NCI-H2081 (cell line): Measurements from ENCODE around the gene ALG6.
"Not testable (repeated sequence)": the region's sequence is repeated elsewhere in the genome, so short reads cannot be mapped to it uniquely, and the experiment has no call there.

Experiments used
- DNase-seq, 2 experiments: peaks; one replicate each; lab custom pipeline; 2025; lab: John Stamatoyannopoulos, UW

The ALG6 gene

DNA sequence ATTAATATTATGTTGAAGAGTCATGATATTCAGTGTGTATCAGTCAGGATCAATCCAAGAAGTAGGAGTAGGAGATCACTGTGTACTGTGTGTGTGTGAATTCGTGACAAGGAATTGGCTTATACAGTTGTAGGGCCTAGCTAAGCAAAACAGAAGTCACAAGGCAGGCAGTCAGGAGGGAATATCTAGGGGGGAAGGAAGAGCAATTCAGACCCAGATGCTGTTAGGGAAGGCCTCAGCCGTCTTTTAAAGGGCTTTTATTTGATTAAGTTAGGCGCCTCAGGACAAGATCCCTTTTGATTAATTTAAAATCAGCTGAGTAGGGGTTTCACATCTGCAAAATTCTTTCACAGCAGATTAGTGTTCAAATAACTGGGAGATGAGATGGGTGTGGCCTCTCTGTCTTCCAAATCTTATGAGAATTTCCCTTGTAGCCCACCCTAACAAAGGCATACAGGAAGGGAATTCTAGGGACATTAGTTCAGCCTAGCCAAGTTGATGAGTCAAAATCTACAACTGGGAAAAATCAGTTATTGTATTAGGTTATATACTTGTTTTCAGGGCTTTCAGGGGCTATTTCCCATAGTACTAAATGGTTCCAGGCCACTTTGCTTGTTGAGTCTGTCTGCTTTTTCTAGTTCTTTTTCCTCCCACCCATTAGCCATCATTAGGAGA, 47.4 kb downstream of the ALG6 start:
- no peak for DNase-seq

DNA sequence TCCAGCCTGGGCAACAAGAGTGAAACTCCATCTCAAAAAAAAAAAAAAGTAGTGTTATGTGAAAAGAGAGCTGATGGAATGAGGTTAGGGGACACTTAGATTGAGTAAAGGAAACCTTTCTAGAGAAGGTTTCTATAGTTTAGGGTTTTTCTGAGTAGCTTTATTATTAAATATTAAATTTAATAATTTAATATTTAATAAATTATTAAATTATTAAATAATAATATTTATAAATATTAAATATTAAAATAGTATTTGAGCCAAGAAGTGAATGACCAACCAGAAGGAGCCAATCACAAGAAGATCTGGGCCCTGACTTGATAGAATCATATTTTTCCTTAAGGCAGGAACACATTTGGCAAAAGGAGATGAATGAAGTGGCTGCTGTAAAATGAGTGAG, 50.7 kb downstream of the ALG6 start:
- no peak for DNase-seq

DNA sequence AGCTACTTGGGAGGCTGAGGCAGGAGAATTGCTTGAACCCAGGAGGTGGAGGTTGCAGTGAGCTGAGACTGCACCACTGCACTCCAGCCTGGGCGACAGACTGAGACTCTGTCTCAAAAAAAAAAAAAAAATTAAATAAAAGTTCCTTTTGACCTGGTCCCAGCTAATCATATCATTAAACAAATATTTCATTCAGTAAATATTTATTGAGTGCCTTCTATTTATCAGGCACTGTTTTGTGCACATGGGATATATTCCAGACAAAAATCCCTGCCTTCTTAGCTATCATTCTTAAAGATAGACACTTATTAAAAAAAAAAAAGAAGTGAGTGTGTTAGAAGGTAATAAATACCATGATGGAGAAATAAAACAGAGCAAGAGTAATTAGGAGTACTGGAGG, 53.3 kb downstream of the ALG6 start:
- not testable (repeated sequence) for DNase-seq

DNA sequence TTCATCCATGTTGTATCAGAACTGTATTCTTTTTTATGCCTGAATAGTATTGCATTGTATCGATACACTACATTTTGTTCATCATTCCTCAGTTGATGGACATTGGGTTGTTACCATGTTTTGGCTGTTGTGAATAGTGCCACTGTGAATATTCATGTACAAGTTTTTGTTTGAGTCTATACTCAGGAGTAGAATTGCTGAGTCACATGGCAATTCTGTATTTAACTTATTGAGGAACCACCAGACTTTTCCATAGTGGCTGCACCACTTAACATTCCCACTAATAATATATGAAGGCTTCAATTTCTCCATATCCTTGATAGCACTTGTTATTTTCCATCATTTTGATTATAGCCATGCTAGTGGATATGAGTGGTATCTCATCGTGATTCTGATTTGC, 56.2 kb downstream of the ALG6 start:
- no peak for DNase-seq

DNA sequence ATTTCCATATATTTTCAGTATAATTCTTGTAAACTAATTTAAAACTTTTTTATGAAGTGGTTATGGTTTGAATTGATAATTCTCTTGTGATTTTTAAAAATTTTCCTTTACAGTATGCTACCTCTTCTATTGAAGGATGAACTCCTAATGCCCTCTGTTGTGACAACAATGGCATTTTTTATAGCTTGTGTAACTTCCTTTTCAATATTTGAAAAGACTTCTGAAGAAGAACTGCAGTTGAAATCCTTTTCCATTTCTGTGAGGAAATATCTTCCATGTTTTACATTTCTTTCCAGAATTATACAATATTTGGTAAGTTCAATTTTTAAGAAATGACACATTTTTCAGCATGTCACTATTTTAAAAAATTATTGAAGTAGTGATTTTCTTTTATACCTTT, 61.4 kb downstream of the ALG6 start:
- DNase-seq = no peak

DNA sequence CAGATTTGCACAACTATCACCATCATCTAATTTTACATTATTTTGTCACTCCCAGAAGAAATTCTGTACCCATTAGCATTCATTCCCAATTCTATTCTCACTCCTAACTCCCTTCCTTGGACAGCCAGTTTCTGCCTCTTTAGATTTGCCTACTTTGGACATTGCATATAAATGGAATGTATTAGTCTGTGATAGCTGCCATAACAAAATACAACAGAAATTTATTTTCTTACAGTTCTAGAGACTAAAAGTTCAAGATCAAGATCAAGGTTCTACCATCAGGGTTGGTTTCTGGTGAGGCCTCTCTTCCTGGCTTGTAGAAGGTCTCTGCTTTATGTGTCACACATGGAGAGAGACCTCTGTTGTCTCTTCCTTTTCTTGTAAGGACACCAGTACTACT, 61.9 kb downstream of the ALG6 start:
- no peak for DNase-seq

DNA sequence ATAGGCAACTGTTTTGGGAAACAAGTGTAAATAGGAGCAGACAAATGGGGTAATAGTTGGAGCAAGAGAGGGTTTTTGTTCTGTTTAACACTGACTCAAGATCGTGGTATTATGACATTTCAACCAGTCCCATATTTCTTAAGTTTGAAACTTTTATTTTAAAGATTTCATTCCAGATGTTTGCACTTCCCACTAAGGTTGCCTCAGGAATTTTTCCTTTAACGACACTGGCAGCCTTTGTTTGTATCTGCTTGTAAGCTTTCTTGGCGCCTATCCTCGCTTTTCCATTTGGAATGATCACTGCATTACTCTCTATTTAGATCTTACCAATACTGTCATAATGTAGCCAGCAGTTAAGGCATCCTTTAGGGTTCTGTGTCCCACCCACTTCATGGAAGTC, 67.7 kb downstream of the ALG6 start:
- DNase-seq = no peak

DNA sequence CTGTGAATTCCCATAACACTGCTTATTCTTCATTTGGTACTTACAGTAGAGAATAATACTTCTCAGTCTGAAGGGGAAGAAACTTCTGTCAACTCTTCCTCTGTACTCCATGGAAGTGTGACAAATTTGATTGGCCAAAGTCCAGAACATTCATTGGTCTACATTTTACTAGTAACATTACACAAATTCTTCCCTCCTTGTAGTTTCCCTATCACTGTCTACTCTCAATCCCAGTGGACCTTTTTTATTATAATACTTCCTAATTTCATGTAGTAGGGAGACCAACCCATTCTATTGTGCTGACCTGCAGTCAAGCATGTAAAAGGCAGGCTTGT, 74.7 kb downstream of the ALG6 start:
- DNase-seq = no peak

DNA sequence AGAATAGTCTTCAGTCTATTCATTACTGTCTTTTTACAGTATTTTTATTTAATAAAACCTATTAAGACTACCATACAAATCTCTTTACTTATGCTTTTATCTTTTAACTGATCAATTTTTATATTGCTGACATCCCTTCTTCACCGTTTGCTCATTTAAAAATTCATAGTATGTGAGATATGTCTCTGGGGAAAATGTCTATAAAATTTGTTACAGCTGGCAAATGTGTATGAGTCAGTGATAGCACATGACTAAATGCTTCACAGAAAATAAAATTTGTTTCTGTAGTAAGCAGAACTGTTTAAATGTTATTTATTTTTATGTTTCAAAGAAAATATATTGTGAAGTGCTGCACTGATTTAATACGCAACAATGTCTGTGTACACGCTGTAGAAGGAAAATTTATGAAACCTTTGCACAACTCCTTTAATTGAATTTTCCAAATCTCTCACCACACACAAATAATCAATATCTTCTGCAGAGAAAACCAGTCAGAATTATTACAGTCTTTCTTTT, 81.4 kb downstream of the ALG6 start:
- no peak for DNase-seq

DNA sequence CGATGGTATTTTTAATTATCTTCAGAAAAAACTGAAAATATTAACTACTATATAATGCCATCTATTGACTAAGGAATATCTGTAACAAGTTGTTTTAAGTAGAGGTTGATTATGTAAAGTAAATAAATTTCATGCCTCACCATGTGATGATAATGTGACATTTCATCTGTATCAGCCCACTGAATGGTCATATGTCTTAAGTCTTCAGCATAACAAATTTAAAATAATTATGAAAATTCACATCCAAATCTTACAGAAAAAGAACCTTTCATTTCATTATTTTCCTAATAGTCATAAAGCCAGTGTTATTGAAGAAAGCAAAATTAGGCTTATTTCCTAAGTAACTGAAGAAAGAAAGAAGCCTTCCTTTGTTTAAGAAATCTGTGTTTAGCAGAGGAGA, 83.0 kb downstream of the ALG6 start:
- DNase-seq = no peak

DNA sequence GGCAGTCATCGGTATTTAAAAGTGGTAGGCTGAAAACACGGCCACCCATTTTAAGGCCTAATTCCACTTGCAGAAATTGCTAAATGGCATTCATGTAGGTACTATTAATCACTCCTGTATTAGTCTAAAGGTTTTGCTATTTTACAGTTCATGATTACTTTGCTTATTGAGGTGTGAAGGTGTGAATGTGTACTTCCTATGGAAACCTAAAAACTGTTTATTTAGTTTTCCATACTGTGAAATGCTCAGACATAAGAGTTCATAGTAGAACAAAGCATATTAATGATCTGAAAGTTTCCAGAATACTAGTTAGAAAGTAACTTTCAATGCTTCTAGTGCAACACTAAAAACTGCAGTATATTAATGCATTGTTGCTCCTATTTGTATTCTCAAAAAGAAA, 85.8 kb downstream of the ALG6 start:
- DNase-seq = no peak

DNA sequence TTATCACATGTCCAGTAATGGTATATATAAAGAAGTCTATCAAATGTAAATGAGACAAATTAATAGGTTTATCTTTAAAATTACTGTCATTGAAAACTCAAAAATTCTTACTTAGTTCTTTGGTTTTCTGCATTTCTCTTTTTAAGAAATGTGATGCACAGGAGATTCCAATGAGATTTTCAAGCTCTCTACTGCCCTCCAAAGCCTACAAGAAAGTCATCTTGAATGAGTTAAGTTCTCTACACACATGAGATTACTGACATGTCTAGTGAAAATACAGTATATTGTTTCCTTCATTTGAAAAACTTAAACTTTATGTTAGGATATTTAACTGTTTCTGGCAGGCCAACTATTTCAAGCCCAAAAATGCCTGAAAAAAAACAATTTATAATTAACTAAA, 86.8 kb downstream of the ALG6 start:
- no peak for DNase-seq

DNA sequence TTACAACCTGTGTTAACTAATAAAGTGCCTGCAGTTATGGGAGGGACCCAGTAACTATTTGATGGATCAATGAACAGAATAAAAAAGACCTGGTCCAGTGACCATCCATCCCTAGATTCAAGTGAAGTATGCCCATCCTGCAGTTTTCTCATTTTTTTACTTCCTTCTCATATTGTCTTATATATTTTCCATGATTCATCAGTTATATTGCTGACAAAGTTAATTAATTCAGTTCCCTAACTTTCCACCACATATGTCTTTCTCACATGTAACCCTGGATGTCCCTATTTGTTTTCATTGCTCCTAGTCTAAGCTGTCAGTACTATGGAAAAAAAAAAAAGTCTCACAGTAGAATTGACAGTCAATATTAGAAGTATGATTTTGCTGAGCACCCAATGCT, 91.3 kb downstream of the ALG6 start:
- DNase-seq = no peak

DNA sequence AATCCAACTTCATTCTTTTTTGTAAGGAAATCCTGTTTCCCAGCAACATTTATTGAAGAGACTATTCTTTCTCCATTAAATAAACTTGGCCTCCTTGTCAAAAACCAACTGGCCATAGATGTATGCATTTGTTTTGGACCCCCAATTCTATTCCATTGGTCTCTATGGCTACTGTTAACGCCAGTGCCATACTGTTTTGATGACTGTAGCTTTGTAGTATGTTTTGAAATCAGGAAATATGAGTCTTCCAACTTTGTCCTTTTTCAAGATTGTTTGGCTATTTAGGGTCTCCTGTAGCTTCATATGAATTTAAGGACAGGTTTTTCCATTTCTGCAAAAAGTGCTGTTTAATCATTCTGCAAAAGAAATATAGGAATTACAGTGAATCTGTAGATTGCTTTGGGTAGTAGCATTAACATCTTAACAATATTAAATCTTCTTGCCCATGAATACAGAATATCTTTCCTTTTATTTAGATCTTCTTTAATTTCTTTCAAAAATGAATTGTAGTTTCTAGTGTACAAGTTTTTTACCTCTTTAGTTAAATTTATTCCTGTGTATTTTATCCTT, 94.3 kb downstream of the ALG6 start:
- DNase-seq = no peak

DNA sequence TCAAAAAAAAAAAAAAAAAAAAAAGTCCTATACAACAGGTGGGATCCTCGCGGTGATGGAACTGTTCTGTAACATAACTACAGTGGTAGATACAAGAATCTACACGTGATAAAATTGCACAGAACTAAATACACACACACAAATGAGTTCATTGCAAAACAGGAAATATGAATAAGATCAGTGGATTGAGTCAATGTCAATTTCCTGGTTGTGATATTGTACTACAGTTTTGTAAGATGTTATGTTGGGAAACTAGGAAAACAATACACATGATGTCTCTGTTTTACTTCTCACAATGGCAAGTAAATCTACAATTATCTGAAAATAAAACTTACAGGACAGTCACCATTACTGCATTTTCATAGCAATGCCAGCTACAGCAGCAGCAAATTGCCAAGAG, 95.8 kb downstream of the ALG6 start:
- no peak for DNase-seq

DNA sequence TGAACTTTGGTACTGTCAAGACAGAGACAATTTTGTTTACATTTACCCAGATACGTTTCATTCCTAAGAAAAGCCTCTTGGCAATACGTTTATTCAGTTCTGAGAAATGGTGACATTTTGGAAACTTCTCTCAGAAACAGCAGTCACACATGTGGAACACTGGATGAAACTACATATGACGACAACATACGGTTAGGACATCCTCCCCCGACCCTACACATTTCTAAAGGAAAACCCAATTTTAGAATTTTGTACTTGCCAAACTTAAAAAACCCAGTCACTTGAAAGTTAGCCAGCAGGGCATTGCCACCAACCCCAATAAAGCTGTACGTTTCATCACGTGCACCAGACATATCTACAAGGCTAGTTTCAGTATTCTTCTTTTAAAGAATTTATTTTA, 98.8 kb downstream of the ALG6 start:
- no peak for DNase-seq

DNA sequence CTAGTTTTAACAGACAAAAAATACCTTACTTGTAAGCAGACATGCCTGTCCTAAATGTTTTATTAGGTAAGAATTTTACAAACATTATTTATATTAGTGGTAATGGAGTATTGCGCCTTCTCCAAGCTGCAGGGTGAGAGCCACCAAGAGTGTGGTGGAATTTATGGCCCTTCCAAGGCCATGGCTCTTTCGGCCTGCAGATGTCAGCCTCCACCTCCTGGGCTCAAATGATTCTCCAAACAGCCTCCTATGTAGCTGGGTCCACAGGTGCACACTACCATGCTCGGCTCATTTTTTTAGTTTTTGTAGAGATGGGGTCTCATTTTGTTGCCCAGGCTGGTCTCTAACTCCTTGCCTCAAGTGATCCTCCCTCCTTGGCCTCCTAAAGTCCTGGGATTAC, 99.3 kb downstream of the ALG6 start:
- DNase-seq = no peak

DNA sequence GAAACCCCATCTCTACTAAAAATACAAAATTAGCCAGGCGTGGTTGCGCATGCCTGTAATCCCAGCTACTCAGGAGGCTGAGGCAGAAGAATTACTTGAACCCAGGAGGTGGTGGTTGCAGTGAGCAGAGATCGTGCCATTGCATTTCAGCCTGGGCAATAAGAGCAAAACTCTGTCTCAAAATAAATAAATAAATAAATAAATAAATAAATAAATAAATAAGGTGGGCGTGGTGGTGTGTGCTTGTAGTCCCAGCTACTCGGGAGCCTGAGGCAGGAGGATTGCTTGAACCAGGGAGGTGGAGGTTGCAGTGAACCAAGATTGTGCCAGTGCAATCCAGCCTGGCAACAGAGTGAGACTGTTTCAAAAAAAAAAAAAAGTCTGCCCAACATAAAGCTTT, 101.3 kb downstream of the ALG6 start:
- DNase-seq = not testable (repeated sequence)

DNA sequence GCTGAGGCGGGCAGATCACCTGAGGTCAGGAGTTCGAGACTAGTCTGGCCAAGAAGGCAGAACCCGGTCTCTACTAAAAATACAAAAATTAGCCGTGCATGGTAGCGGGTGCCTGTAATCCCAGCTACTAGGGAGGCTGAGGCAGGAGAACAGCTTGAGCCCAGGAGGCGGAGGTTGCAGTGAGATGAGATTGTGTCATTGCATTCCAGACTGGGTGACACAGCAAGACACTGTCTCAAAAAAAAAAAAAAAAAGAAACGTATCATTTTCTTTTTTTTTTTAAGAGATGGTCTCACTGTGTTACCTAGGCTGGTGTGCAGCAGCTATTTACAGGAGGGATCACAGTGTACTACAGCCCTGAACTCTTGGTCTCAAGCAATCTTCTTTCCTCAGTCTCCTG, 108.3 kb downstream of the ALG6 start:
- no peak for DNase-seq

DNA sequence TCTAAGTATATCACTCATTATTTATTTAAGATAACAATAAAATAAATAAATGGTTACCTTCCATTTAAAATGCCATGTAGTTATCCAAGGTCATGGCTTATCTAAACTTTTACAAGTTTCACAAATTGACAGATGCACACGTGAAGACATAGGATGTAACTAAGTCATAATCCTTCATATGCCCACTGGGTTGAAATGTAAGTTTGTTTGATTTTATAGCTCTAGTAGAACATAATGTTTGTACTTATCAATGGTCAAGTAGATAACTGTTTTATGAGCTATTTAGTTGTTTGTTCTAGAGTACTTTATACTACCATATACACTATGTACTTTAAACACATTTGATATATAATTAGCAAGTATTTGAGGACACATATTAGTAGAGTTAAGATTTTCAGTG, 112.6 kb downstream of the ALG6 start:
- DNase-seq = no peak

DNA sequence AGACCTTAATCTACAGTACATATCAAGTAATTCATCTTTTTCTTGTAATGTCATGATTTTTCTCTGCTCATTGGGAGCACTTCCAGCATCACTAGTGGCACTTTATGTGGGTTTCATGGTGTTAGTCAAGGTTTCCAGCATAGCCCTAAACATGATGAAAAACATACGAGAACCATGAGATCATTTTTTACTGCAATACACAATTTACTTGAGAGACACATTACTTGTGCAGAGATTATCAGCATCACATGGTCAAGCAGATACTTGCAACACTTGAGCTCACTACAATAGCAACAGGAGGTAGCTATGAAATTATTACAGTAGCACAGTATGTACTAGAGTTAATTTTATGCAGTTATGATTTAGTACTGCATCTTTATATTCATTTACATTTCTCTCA, 119.2 kb downstream of the ALG6 start:
- DNase-seq = no peak

DNA sequence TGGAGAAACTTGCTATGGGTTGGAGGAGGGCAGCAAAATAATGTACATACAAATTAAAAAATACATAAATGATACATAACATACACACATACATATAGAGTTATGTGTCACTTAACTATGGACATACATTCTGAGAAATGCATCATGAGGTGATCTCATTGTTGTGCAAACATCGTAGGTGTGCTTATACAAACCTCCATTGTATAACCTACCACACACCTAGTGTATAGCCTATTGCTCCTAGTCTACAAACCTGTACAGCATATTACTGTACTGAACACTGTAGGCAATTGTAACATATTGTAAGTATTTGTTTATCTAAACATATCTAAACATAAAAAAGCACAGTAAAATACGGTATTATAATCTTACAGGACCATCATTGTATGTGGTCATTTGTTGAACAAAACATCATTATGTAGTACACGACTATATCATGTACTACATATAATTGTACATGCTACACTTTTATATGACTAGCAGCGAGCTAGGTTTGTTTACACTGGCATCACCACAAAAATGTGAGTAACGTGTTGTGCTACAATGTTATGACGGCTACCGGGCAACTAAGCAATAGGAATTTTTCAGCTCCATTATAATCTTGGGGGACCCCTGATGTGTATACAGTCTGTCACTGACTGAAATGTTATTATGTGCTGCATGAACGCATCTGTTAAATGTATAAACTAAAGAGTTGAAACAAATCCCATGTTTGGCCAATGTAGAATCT, 120.1 kb downstream of the ALG6 start:
- peak; percentile 32 to 46 for DNase-seq
